Uterus (tissue), 2 donors: ENCODE measurements around the gene CXCL14.

Experiments
- POLR2A ChIP-seq, 2 donors: fragments of 450-650 bp; IDR thresholded peaks; one replicate each; pipeline ENCODE4 v1.6.1; 2016; ENCODE audit warnings: antibody characterized with exemption in 2 of 2, mild to moderate bottlenecking in 1 of 2, moderate library complexity in 1 of 2
- TF ChIP-seq, protein P1 (sequence below), 4 experiments: fragments of 200-600 bp in 2 of 4; fragments of 450-650 bp in 2 of 4; sonication (generic) in 2 of 4; IDR thresholded peaks; one replicate each; pipeline ENCODE4 v1.5.1; 2016 to 2019; ENCODE audit warnings: antibody characterized with exemption in 4 of 4, mild to moderate bottlenecking in 2 of 4, moderate library complexity in 1 of 4

DNA sequence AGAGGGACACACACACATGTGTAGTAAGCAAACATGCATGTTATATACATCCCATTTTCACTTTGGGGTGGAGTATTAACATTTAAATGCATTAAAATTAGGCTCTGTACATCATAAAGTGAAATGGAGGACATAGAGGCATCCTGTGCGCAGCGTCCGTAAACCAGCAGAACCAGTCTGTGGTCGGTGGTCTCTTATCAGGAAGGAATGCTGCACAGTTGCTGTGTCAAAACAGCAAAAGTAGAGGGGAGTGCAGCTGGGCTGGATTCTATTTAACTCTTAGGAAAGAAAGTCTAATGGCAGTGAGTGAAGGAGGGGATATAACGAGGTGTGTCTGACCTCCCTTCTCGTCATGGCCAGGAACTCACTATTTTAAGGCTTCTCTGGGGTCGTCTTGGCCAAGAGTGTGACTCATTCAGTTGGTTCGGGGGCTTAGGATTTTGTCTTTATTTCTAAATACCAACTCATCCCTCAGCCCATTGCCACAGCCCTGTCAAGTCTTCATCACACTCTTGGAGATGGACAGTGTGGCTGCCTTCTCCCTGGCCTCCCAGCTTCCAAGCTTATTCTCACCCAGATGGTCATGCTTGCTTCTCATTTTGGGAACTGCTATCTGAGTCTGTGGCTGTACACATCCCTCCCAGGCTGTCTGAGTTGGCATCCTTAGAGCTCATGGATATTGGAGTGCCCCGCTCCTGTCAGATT lies 20.1 kb upstream of the CXCL14 start:
- TF ChIP-seq, protein P1, sequence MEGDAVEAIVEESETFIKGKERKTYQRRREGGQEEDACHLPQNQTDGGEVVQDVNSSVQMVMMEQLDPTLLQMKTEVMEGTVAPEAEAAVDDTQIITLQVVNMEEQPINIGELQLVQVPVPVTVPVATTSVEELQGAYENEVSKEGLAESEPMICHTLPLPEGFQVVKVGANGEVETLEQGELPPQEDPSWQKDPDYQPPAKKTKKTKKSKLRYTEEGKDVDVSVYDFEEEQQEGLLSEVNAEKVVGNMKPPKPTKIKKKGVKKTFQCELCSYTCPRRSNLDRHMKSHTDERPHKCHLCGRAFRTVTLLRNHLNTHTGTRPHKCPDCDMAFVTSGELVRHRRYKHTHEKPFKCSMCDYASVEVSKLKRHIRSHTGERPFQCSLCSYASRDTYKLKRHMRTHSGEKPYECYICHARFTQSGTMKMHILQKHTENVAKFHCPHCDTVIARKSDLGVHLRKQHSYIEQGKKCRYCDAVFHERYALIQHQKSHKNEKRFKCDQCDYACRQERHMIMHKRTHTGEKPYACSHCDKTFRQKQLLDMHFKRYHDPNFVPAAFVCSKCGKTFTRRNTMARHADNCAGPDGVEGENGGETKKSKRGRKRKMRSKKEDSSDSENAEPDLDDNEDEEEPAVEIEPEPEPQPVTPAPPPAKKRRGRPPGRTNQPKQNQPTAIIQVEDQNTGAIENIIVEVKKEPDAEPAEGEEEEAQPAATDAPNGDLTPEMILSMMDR (IDR thresholded peaks at IDR 0.05) = no peak
- no peak for TF ChIP-seq POLR2A (IDR thresholded peaks at IDR 0.05)
